Measurements from ENCODE around the gene APOBEC3G. TPM values are rescaled to one million over a fixed set of nuclear protein-coding genes. Genes with fewer than 3 reads are reported as not detected.
"Not testable (repeated sequence)": the region's sequence is repeated elsewhere in the genome, so short reads cannot be mapped to it uniquely, and the experiment has no call there.

Gene APOBEC3G
- total and polyA plus RNA-seq, 2 of the 13 experiments (the other 11 are each of a cell fraction or from before 2014, with no cell fraction given), result 3.2 to 4.1 TPM

DNA sequence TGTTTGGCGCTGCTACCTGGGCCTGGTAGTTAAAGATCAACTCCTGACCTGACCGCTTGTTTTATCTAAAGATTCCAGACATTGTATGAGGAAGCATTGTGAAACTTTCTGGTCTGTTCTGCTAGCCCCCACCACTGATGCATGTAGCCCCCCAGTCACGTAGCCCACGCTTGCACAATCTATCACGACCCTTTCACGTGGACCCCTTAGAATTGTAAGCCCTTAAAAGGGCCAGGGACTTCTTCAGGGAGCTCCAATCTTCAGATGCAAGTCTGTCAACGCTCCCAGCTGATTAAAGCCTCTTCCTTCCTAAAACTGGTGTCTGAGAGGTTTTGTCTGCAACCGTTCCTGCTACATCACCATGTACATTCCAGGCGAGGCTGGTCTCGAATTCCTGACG is 21.4 kb upstream of the APOBEC3G start (continued):
- TF ChIP-seq SNRNP70 (IDR thresholded peaks at IDR 0.05; ENCODE audit: low read depth, low read length), result no peak
- TF ChIP-seq, protein P1, sequence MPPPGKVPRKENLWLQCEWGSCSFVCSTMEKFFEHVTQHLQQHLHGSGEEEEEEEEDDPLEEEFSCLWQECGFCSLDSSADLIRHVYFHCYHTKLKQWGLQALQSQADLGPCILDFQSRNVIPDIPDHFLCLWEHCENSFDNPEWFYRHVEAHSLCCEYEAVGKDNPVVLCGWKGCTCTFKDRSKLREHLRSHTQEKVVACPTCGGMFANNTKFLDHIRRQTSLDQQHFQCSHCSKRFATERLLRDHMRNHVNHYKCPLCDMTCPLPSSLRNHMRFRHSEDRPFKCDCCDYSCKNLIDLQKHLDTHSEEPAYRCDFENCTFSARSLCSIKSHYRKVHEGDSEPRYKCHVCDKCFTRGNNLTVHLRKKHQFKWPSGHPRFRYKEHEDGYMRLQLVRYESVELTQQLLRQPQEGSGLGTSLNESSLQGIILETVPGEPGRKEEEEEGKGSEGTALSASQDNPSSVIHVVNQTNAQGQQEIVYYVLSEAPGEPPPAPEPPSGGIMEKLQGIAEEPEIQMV (CRISPR knock-in tag; IDR thresholded peaks at IDR 0.05; ENCODE audit: low read depth), result no peak
- TF ChIP-seq, protein P2, sequence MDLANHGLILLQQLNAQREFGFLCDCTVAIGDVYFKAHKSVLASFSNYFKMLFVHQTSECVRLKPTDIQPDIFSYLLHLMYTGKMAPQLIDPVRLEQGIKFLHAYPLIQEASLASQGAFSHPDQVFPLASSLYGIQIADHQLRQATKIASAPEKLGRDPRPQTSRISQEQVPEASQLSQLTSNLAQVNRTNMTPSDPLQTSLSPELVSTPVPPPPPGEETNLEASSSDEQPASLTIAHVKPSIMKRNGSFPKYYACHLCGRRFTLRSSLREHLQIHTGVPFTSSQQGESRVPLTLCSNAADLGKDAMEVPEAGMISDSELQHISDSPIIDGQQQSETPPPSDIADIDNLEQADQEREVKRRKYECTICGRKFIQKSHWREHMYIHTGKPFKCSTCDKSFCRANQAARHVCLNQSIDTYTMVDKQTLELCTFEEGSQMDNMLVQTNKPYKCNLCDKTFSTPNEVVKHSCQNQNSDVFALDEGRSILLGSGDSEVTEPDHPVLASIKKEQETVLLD (CRISPR knock-in tag; IDR thresholded peaks at IDR 0.05; ENCODE audit: low read depth), result no peak
- no peak for TF ChIP-seq ZNF33A (CRISPR knock-in tag; IDR thresholded peaks at IDR 0.05; ENCODE audit: borderline replicate concordance)

DNA sequence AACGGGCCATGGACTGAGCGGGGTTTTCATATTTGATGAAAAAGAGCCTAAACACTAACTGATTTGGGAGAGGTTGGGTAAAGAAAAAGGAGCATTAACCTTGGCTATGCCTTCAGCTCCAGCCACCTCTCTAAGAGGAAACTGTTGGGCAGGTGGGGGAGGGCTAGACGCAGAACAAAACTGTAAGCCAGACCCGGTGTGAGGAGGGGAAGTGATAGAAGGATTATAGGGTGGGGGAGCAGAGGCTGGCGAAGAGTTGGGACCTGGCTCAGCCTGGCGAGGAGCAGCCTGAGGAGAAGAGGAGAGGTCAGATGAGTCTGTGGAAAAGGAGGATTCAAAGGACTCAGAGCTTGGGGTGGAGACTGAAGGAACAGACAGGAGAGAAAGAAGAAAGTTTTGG is 15.8 kb upstream of the APOBEC3G start:
- H3K4me3 ChIP-seq (replicated peaks in 1 of 3; ENCODE audit: insufficient read depth in 1 of 3, low read depth in 2 of 3, low read length in 3 of 3); ATAC-seq; H3K4me2 ChIP-seq (ENCODE audit: low read depth, low read length); H3K27ac ChIP-seq (ENCODE audit: extremely low read length, insufficient read depth, low read length); H4K20me1 ChIP-seq (ENCODE audit: insufficient read depth, low read length); FAIRE-seq; H2AFZ ChIP-seq (ENCODE audit: low read length); H3K4me1 ChIP-seq (ENCODE audit: insufficient read depth, low read length); DNase-seq (ENCODE audit: low spot score); H3K36me3 ChIP-seq (replicated peaks in 1 of 2; ENCODE audit: control insufficient read depth in 1 of 2, insufficient read depth in 2 of 2, low read length in 2 of 2); intact Hi-C loops (cut with micrococcal nuclease; ENCODE audit: unreplicated experiment); POLR2A ChIA-PET; H3K9ac ChIP-seq (ENCODE audit: insufficient read depth, low read depth, low read length); in situ Hi-C loops (cut with HindIII; ENCODE audit: extremely low pct_ligation_motif_present, low pct_unique_long_range_greater_than_20kb); BruUV-seq (replicated peaks); H3K9me3 ChIP-seq (ENCODE audit: low read length); H3K79me2 ChIP-seq (ENCODE audit: insufficient read depth, low read length); CTCF ChIA-PET (ENCODE audit: low intra/inter-chr PET ratio, low total read pairs): not testable (repeated sequence)
- 22% methylated on average over 6 of the region's 6 CpGs for WGBS (ENCODE audit: low lambda C conversion rate)
- peaks cover 0 to 15% of the 10 kb centered on the region in 2 experiments; a peak in 3 of 5 replicates for H3K27me3 ChIP-seq (ENCODE audit: control insufficient read depth in 1 of 2, insufficient read depth in 2 of 2, low read length in 2 of 2)

DNA sequence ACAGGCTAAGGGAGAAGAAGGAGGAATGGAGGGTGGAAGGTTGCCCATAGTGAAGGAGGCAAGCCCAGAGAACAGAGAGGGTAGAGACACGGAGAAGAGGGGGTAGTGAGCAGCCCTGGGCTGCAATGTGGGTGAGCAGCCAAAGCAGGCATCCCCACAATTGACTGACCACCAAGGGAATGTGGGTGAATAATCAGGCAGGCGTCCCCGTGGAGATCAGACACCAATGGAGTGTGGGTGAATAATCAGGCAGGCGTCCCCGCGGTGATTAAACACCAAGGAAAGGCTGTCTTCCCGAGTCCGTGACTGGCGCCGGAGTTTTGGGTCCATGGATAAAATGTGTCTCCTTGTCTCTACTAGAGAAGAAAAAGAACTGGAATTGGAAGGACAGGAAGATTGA is 15.1 kb upstream of the APOBEC3G start:
- in situ Hi-C loops (cut with HindIII; ENCODE audit: extremely low pct_ligation_motif_present, low pct_unique_long_range_greater_than_20kb), result not testable (repeated sequence)

DNA sequence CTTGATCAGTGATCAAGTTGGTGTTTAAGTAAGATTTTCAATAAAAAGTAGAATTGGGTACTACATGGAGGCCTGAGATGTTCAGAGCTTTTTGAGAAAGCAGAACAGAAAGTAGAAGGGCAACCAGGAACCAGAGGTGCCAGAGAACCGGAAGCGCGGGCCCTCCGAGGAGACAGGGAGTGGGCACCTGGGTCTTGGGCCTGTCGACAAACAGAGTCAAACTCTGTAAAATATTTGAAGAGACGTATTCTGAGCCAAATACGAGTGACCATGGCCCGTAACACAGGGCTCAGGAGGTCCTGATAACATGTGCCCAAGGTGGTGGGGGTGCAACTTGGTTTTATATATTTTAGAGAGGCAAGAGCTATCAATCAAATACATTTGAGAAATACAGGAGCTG is 13.2 kb upstream of the APOBEC3G start:
- in situ Hi-C loops (cut with HindIII; ENCODE audit: extremely low pct_ligation_motif_present, low pct_unique_long_range_greater_than_20kb), result not testable (repeated sequence)

More for the DNA sequence above, 15.1 kb upstream of the APOBEC3G start:
- H3K9me3 ChIP-seq (ENCODE audit: low read length); H3K36me3 ChIP-seq (replicated peaks in 1 of 2; ENCODE audit: control insufficient read depth in 1 of 2, insufficient read depth in 2 of 2, low read length in 2 of 2); POLR2A ChIA-PET; DNase-seq (ENCODE audit: low spot score); ATAC-seq; H4K20me1 ChIP-seq (ENCODE audit: insufficient read depth, low read length); BruUV-seq (replicated peaks); H3K4me2 ChIP-seq (ENCODE audit: low read depth, low read length); intact Hi-C loops (cut with micrococcal nuclease; ENCODE audit: unreplicated experiment); H3K4me1 ChIP-seq (ENCODE audit: insufficient read depth, low read length); H3K79me2 ChIP-seq (ENCODE audit: insufficient read depth, low read length); H3K4me3 ChIP-seq (replicated peaks in 1 of 3; ENCODE audit: insufficient read depth in 1 of 3, low read depth in 2 of 3, low read length in 3 of 3); FAIRE-seq; H2AFZ ChIP-seq (ENCODE audit: low read length); CTCF ChIA-PET (ENCODE audit: low intra/inter-chr PET ratio, low total read pairs); H3K27ac ChIP-seq (ENCODE audit: extremely low read length, insufficient read depth, low read length); H3K9ac ChIP-seq (ENCODE audit: insufficient read depth, low read depth, low read length): not testable (repeated sequence)
- H3K27me3 ChIP-seq (ENCODE audit: control insufficient read depth in 1 of 2, insufficient read depth in 2 of 2, low read length in 2 of 2), result peaks cover 0 to 17% of the 10 kb centered on the region in 2 experiments; a peak in 4 of 5 replicates
- 52% methylated on average over 10 of the region's 10 CpGs for WGBS (ENCODE audit: low lambda C conversion rate)

More for the DNA sequence above, 13.2 kb upstream of the APOBEC3G start:
- H3K79me2 ChIP-seq (ENCODE audit: insufficient read depth, low read length); H3K9me3 ChIP-seq (ENCODE audit: low read length); H3K4me1 ChIP-seq (ENCODE audit: insufficient read depth, low read length); ATAC-seq; H3K9ac ChIP-seq (ENCODE audit: insufficient read depth, low read depth, low read length); CTCF ChIA-PET (ENCODE audit: low intra/inter-chr PET ratio, low total read pairs); H4K20me1 ChIP-seq (ENCODE audit: insufficient read depth, low read length); POLR2A ChIA-PET; H3K4me3 ChIP-seq (replicated peaks in 1 of 3; ENCODE audit: insufficient read depth in 1 of 3, low read depth in 2 of 3, low read length in 3 of 3); intact Hi-C loops (cut with micrococcal nuclease; ENCODE audit: unreplicated experiment); H3K36me3 ChIP-seq (replicated peaks in 1 of 2; ENCODE audit: control insufficient read depth in 1 of 2, insufficient read depth in 2 of 2, low read length in 2 of 2); DNase-seq (ENCODE audit: low spot score); H2AFZ ChIP-seq (ENCODE audit: low read length); BruUV-seq (replicated peaks); H3K27ac ChIP-seq (ENCODE audit: extremely low read length, insufficient read depth, low read length); H3K4me2 ChIP-seq (ENCODE audit: low read depth, low read length); FAIRE-seq: not testable (repeated sequence)
- peaks cover 0 to 25% of the 10 kb centered on the region in 2 experiments; a peak in 4 of 5 replicates for H3K27me3 ChIP-seq (ENCODE audit: control insufficient read depth in 1 of 2, insufficient read depth in 2 of 2, low read length in 2 of 2)
- 57% methylated on average over 8 of the region's 8 CpGs for WGBS (ENCODE audit: low lambda C conversion rate)

All from HepG2 (cell line).